ENCODE data around the gene SLC22A23.

Gene SLC22A23

GRCh38 chr6:3282476-3283236 is 174.2 kb downstream of the SLC22A23 start:
- no peak overlapping the region for H3K27ac ChIP-seq
- TF ChIP-seq, protein P1, sequence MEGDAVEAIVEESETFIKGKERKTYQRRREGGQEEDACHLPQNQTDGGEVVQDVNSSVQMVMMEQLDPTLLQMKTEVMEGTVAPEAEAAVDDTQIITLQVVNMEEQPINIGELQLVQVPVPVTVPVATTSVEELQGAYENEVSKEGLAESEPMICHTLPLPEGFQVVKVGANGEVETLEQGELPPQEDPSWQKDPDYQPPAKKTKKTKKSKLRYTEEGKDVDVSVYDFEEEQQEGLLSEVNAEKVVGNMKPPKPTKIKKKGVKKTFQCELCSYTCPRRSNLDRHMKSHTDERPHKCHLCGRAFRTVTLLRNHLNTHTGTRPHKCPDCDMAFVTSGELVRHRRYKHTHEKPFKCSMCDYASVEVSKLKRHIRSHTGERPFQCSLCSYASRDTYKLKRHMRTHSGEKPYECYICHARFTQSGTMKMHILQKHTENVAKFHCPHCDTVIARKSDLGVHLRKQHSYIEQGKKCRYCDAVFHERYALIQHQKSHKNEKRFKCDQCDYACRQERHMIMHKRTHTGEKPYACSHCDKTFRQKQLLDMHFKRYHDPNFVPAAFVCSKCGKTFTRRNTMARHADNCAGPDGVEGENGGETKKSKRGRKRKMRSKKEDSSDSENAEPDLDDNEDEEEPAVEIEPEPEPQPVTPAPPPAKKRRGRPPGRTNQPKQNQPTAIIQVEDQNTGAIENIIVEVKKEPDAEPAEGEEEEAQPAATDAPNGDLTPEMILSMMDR (conservative IDR thresholded peaks at IDR 0.05): no peak
- no peak for TF ChIP-seq ZFX (IDR thresholded peaks at IDR 0.05)

- H3K27ac ChIP-seq: no peak overlapping the region
- no peak for TF ChIP-seq ZFX (IDR thresholded peaks at IDR 0.05)
- TF ChIP-seq, protein P1 (conservative IDR thresholded peaks at IDR 0.05): no peak
Measured at GRCh38 chr6:3281631-3282475, 175.0 kb downstream of the SLC22A23 start.

DNA sequence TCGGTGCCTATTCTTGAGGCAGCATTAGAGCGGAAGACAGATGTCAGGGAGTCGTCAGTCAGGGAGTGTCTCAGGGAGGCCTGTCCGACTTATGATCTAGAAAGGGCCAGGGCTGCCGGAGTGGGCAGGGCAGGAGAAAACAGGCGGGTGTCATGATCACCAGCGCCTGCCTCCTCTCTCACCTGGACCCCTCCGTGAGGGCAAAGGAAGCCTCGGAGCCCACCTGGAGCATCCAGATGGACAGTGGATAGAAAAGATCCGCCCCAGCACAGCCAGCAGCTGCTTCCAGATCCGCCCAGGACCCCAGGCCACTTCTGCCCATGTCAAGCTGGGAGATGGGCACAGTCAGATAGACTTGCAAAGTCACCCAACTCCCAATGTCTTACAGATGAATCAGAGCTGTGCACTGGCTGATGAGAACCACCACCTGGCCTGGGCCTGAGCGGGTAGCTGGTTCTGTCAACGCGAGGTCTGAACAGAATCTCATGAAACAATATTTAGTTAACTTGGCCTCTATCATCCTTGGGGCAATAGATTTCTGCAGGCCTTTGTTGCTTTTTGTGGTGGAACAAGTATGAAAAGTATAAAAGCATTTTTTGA is 175.9 kb downstream of the SLC22A23 start:
- TF ChIP-seq ZFX (IDR thresholded peaks at IDR 0.05): no peak
- TF ChIP-seq, protein P1 (conservative IDR thresholded peaks at IDR 0.05): no peak
- no peak overlapping the region for H3K27ac ChIP-seq

GRCh38 chr6:3280091-3280490 is 176.8 kb downstream of the SLC22A23 start:
- H3K27ac ChIP-seq: no peak overlapping the region
- no peak for TF ChIP-seq ZFX (IDR thresholded peaks at IDR 0.05)
- TF ChIP-seq, protein P1 (conservative IDR thresholded peaks at IDR 0.05): no peak

DNA sequence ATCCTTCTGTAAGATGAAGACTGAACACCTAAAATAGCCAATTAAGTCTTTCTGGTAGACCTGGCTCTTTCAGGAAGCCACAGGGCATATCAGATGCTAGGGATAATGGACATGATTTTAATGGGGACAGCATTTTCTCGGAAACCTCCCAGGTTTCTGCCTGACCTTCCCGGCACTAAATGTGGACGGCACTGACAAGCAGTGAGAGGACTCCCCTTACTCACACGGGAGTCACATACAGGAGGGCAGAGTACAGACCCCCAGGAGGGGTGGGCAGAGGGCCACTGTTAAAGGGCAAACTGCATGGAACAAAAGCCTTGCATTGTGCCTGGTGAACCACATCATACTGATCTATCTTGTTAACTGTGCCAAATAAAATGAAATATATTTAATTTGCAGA is 178.2 kb downstream of the SLC22A23 start:
- no peak overlapping the region for H3K27ac ChIP-seq
- no peak for TF ChIP-seq ZFX (IDR thresholded peaks at IDR 0.05)
- TF ChIP-seq, protein P1 (conservative IDR thresholded peaks at IDR 0.05): no peak

DNA sequence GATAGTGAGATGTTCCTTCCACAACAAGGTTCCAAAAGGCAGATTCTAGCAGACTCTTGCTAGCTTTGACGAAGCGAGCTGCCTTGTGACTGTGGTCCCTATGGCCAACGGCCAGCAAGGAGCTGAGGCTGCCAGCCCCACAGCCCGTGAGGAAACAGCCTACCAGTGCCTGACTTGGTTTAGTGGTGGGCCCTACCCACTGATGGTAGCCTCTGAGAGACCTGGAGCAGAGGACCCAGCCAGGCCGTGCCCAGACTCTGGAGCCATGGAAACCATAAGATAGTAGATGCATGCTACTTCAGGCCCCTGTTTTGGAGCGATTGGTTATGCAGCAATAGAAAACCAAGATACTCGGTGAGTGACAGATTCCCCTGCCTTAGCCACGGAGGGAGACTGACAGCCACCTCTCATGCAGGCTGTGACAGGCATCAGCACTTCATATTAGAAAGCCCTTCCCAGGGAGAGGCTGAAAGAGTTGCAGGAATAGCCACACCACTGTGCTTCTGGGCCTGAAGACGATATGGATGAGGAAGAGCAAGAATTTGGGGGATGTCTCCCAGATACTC is 178.9 kb downstream of the SLC22A23 start:
- no peak overlapping the region for H3K27ac ChIP-seq
- TF ChIP-seq, protein P1 (conservative IDR thresholded peaks at IDR 0.05): no peak
- no peak for TF ChIP-seq ZFX (IDR thresholded peaks at IDR 0.05)

Data from C4-2B (cell line).